SK-N-SH treated with all-trans-retinoic acid at 6 μM for 48 hours (cell line): ENCODE measurements around the gene ZFAND3.

Source experiments
- PATZ1 ChIP-seq: fragments of 250-450 bp; sonication (Bioruptor Pico); IDR thresholded peaks from 2 replicates; pipeline ENCODE4 v1.8.0; 2020; ENCODE audit warnings: mild to moderate bottlenecking, moderate library complexity, borderline replicate concordance
- TF ChIP-seq, protein P1 (sequence below): fragments of 250-450 bp; sonication (Bioruptor Pico); IDR thresholded peaks from 2 replicates; pipeline ENCODE4 v1.5.1; 2020; ENCODE audit warnings: low read depth, mild to moderate bottlenecking, moderate library complexity

DNA sequence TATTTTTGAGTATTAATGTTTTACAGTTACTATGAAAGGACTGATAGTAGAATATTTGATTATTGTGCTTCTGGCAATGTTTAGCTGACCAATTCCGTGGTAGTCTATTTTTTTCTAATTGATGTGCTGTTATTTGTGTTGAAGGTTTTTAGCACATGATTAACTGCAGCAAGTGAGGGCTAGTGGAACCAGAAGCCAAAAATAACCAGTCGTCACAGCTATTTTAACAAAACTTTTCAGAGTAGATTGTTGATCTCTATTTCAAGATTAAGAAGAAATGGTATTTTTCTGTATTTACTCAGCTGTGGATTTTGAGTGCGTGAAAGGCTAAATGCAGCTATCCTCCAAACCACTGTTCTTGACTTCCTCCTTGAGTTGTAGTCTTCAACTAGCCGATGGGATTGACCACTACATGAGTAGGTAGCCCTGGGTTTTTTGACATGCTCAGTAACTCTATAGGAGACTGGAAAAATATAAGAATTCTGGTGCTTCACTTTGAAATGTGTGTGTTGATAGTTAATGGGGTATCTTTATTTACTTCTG is 258.0 kb downstream of the ZFAND3 start:
- TF ChIP-seq, protein P1, sequence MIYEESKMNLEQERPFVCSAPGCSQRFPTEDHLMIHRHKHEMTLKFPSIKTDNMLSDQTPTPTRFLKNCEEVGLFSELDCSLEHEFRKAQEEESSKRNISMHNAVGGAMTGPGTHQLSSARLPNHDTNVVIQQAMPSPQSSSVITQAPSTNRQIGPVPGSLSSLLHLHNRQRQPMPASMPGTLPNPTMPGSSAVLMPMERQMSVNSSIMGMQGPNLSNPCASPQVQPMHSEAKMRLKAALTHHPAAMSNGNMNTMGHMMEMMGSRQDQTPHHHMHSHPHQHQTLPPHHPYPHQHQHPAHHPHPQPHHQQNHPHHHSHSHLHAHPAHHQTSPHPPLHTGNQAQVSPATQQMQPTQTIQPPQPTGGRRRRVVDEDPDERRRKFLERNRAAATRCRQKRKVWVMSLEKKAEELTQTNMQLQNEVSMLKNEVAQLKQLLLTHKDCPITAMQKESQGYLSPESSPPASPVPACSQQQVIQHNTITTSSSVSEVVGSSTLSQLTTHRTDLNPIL: no peak
- no peak for TF ChIP-seq PATZ1
